ENCODE data around the gene CDH26. TPM values are rescaled to one million over a fixed set of nuclear protein-coding genes. Genes with fewer than 3 reads are reported as not detected.

Gene CDH26
- polyA plus RNA-seq, 1 experiment: 0.18 TPM

- no peak for DNase-seq (ENCODE audit: low read depth)
- Histone ChIP-seq H3K36me3 (ENCODE audit: control insufficient read depth, insufficient read depth, low read length) (no peaks in the 10 kb centered on the region), H3K4me3 (ENCODE audit: low read depth, low read length) (peak overlapping the region; percentile 81), H3K27me3 (ENCODE audit: control insufficient read depth, insufficient read depth, low read length) (no peaks in the 10 kb centered on the region)
- TF ChIP-seq CTCF (IDR thresholded peaks at IDR 0.05; ENCODE audit: insufficient read depth, low read depth, low read length): no peak
- POLR2A ChIA-PET: interaction anchor here (0.5 kb wide), 1 partner anchor 167 kb away, joined by 6 read pairs; no protein-coding TSS in a partner anchor
- CTCF ChIA-PET: interaction anchor here (0.7 to 2.2 kb wide), 3 partner anchors 13 to 100 kb away, joined by 3 to 7 read pairs (median 4); no protein-coding TSS in a partner anchor
Observed at GRCh38 chr20:59938221-59938620, 20.0 kb upstream of the CDH26 start.

GRCh38 chr20:59938696-59939051 is 19.5 kb upstream of the CDH26 start:
- POLR2A ChIA-PET: no interaction called here
- peak overlapping the region; percentile 81 for H3K4me3 ChIP-seq (ENCODE audit: low read depth, low read length)
- H3K27me3 ChIP-seq (ENCODE audit: control insufficient read depth, insufficient read depth, low read length): no peaks in the 10 kb centered on the region
- no peaks in the 10 kb centered on the region; the same call in 1 of the 2 replicates for H3K36me3 ChIP-seq (ENCODE audit: control insufficient read depth, insufficient read depth, low read length)
- DNase-seq (ENCODE audit: low read depth): no peak
- no peak for TF ChIP-seq CTCF (IDR thresholded peaks at IDR 0.05; ENCODE audit: insufficient read depth, low read depth, low read length)
- CTCF ChIA-PET: interaction anchor here (0.7 to 2.2 kb wide), 4 partner anchors 12 to 100 kb away, joined by 3 to 7 read pairs (median 4); no protein-coding TSS in a partner anchor

GRCh38 chr20:59939052-59939878 is 19.0 kb upstream of the CDH26 start:
- no peak for DNase-seq (ENCODE audit: low read depth)
- ChIA-PET POLR2A (no interaction called here), CTCF (interaction anchor here (1.0 to 2.4 kb wide), 7 partner anchors 10 to 215 kb away, joined by 3 to 11 read pairs (median 4); no protein-coding TSS in a partner anchor)
- no peak for TF ChIP-seq CTCF (IDR thresholded peaks at IDR 0.05; ENCODE audit: insufficient read depth, low read depth, low read length)
- peaks cover 3% of the 10 kb centered on the region for H3K36me3 ChIP-seq (ENCODE audit: control insufficient read depth, insufficient read depth, low read length)
- no peaks in the 10 kb centered on the region for H3K27me3 ChIP-seq (ENCODE audit: control insufficient read depth, insufficient read depth, low read length)
- peak overlapping the region; percentile 81 for H3K4me3 ChIP-seq (ENCODE audit: low read depth, low read length)

- CTCF ChIA-PET: interaction anchor here (1.0 to 2.4 kb wide), 5 partner anchors 10 to 215 kb away, joined by 3 to 11 read pairs (median 3); no protein-coding TSS in a partner anchor
- Histone ChIP-seq H3K27me3 (ENCODE audit: control insufficient read depth, insufficient read depth, low read length) (no peaks in the 10 kb centered on the region), H3K4me3 (ENCODE audit: low read depth, low read length) (peak overlapping the region; percentile 81), H3K36me3 (ENCODE audit: control insufficient read depth, insufficient read depth, low read length) (peaks cover 7% of the 10 kb centered on the region)
- POLR2A ChIA-PET: interaction anchor here (0.7 kb wide), 2 partner anchors 12 to 123 kb away, joined by 3 to 4 read pairs; no protein-coding TSS in a partner anchor
- TF ChIP-seq CTCF (IDR thresholded peaks at IDR 0.05; ENCODE audit: insufficient read depth, low read depth, low read length): no peak
- no peak for DNase-seq (ENCODE audit: low read depth)
Observed at GRCh38 chr20:59939879-59940128, 18.4 kb upstream of the CDH26 start.

- Histone ChIP-seq H3K36me3 (ENCODE audit: control insufficient read depth, insufficient read depth, low read length) (peaks cover 7% of the 10 kb centered on the region), H3K4me3 (ENCODE audit: low read depth, low read length) (peak within 1 kb of the TSS; percentile 81), H3K27me3 (ENCODE audit: control insufficient read depth, insufficient read depth, low read length) (no peaks in the 10 kb centered on the region)
- DNase-seq (ENCODE audit: low read depth): peak; percentile 86
- ChIA-PET CTCF (interaction anchor here (1.0 to 2.4 kb wide), 6 partner anchors 9 to 214 kb away, joined by 3 to 11 read pairs (median 4); no protein-coding TSS in a partner anchor), POLR2A (interaction anchor here (0.7 kb wide), 2 partner anchors 12 to 123 kb away, joined by 3 to 4 read pairs; no protein-coding TSS in a partner anchor)
- TF ChIP-seq CTCF (IDR thresholded peaks at IDR 0.05; ENCODE audit: insufficient read depth, low read depth, low read length): 0 out of 2 replicates have a peak, but pooled peaks have one; percentile 7
Observed at GRCh38 chr20:59940129-59940955, 17.9 kb upstream of the CDH26 start, which contains the start of the genes FAM217B and PPP1R3D. Gene FAM217B, plus strand, starts transcription at chr20:59940389. Its CDS starts 3,555 bp downstream, at chr20:59943944. Gene PPP1R3D, minus strand, starts transcription at chr20:59940305. Its CDS starts 374 bp downstream, at chr20:59939931.
